Endothelial cell of umbilical vein (primary cell): Measurements from ENCODE around the gene EXOC6B.

Experiments used
- GATA2 ChIP-seq: IDR thresholded peaks from 2 replicates; pipeline ENCODE4 v1.7.0; 2011; ENCODE audit warnings: low read depth, mild to moderate bottlenecking, moderate library complexity, mixed read lengths, low read length; ENCODE audit not compliant: insufficient read length, insufficient read depth
- JUN ChIP-seq: IDR thresholded peaks from 2 replicates; pipeline ENCODE4 v1.6.1; 2011; ENCODE audit warnings: borderline replicate concordance, low read depth; ENCODE audit not compliant: insufficient read length, insufficient read depth
- POLR2A ChIP-seq: IDR thresholded peaks from 2 replicates; pipeline ENCODE4 v1.6.1; 2012; ENCODE audit warnings: low read depth, mild to moderate bottlenecking, control low read depth, low read length
- POLR2AphosphoS5 ChIP-seq: IDR thresholded peaks from 2 replicates; pipeline ENCODE4 v1.6.1; 2012; ENCODE audit warnings: low read depth, mild to moderate bottlenecking, control low read depth, low read length, moderate library complexity; ENCODE audit not compliant: insufficient read depth
- TF ChIP-seq, protein P1 (sequence below), 2 donors: IDR thresholded peaks; 1 replicate in 1 of 2; 2 replicates in 1 of 2; pipeline ENCODE4 v1.5.1; 2011; ENCODE audit warnings: low read length in 2 of 2, mild to moderate bottlenecking in 2 of 2, moderate library complexity in 2 of 2, control low read depth in 1 of 2, inconsistent platforms in 1 of 2, low read depth in 1 of 2; ENCODE audit not compliant: insufficient read depth in 1 of 2; ENCODE audit errors: extremely low read depth in 1 of 2
- TF ChIP-seq, protein P2 (sequence below): IDR thresholded peaks from 2 replicates; pipeline ENCODE4 v1.6.1; 2011; ENCODE audit not compliant: insufficient read depth, insufficient read length

- TF ChIP-seq, protein P1, sequence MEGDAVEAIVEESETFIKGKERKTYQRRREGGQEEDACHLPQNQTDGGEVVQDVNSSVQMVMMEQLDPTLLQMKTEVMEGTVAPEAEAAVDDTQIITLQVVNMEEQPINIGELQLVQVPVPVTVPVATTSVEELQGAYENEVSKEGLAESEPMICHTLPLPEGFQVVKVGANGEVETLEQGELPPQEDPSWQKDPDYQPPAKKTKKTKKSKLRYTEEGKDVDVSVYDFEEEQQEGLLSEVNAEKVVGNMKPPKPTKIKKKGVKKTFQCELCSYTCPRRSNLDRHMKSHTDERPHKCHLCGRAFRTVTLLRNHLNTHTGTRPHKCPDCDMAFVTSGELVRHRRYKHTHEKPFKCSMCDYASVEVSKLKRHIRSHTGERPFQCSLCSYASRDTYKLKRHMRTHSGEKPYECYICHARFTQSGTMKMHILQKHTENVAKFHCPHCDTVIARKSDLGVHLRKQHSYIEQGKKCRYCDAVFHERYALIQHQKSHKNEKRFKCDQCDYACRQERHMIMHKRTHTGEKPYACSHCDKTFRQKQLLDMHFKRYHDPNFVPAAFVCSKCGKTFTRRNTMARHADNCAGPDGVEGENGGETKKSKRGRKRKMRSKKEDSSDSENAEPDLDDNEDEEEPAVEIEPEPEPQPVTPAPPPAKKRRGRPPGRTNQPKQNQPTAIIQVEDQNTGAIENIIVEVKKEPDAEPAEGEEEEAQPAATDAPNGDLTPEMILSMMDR (IDR thresholded peaks at IDR 0.05; ENCODE audit: extremely low read depth in 1 of 2, insufficient read depth in 1 of 2, low read depth in 1 of 2, low read length in 2 of 2), result no peak
- TF ChIP-seq GATA2 (no peak), POLR2A (no peak), JUN (no peak), POLR2AphosphoS5 (no peak)
- TF ChIP-seq, protein P2, sequence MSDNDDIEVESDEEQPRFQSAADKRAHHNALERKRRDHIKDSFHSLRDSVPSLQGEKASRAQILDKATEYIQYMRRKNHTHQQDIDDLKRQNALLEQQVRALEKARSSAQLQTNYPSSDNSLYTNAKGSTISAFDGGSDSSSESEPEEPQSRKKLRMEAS, result no peak
These were observed 1.7 kb upstream of the EXOC6B start for GRCh38 chr2:72827487-72827886.
